Ureter (tissue), 1 donor: ENCODE results near the gene EPB42. TPM values are rescaled to one million over a fixed set of nuclear protein-coding genes. Genes with fewer than 3 reads are reported as not detected.
"Not testable (repeated sequence)": the region's sequence is repeated elsewhere in the genome, so short reads cannot be mapped to it uniquely, and the experiment has no call there.

Source experiments
- DNase-seq: peaks from one replicate; pipeline ENCODE4 v3.0.0-alpha.2; 2020; ENCODE audit warnings: low spot score
- total RNA-seq: library from RNA; stranded (reverse); gene quantifications from one replicate; pipeline ENCODE4 v1.2.4, GENCODE V29; 2023
- donor health status: DM: yes; HTN: yes; CAD: no.

The EPB42 gene
- total RNA-seq, 1 donor from 2014 or later, result not detected

DNA sequence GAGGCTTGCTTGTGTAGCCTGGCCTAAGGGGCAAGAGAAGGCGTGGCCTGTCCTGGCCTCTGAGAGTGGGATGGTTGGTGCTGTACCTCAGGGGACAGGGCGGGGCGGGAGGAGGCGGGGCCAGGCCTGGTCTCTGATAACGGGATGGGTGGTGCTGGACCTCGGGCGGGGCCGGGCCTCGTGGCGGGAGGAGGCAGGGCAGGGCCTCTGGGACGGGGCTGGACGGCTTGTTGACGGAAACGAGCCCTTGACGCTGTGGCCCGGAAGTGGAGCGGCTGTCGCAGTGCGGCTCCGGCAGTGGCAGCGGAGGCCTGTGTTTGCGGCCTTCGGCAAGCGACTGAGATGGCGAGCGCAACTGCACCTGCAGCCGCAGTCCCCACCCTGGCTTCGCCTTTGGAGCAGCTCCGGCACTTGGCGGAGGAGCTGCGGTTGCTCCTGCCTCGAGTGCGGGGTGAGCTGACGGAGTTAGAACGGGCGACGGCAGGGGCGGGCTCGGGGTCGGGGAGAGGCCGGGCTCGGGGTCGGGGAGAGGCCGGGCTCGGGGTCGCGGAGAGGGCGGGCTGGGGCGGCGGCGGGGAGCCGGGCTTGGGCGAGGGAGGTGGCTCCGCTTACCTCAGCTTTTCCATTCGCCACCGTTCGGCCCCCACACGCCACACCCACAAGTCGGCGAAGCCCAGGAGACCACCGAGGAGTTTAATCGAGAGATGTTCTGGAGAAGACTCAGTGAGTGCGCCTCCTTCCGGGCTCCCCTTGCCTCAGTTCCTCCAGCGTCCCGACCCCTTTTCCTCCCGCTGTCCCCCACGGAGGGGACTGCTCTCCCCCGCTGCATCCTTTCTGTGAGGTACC, 35.4 kb downstream of the EPB42 start, which contains the start of gene CCNDBP1:
Gene CCNDBP1, plus strand, starts transcription at position 247 of the 846 bp plus-strand sequence. Its CDS starts 96 bp downstream, at position 343.
- DNase-seq, result peak; percentile 97

DNA sequence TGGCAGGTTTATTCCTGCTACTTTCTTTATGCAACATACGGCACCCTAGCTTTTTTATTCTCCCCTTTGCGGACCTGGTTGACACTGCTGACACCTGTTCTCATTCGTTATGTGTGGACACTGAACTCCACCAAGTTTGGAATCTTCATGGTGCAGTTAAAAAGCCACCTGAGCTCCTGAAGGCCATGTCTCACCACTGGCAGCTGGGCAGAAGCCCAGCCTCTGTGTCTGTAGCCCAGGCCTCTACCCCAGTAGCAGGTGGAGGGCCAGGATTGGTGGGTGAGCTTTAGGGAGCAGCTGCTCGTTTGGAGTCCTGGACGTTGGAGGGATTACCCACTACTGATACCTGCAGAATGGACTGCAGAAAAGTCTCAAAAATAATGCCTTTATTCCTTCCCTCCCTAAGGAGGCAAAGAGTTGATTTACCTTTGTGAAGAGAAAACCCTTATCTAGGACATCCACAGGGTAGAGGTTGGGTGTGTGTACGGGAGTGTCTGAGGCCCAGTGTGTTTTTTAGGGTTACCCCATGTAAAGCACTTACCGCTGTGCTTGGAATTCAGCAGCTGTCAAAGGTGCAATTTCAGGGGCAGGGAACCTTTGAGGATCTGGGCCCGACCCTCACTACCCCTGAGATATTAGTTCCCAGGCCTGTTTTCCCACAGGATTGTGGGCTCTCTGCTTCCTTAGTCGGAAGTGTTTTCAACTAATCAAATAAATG, 36.3 kb downstream of the EPB42 start:
- no peak for DNase-seq

DNA sequence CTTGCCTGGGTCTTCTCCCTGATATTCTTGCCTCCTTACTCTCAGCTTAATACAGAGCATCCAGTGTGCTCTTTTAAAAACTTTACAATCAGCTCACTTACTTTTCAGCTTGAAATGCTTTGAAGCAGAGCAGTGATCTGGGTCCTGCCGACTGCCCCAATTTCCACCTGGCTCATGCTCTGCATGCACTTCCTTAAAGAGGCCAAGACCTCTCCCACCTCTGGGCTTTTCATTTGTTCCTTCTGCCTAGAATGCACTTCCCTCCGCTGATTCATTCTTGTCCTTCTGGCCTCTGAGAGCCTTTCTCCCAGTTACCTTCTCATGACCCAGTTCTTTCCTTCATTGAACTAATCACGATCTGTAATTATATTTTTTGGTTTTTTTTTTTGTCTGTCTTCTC, 37.5 kb downstream of the EPB42 start:
- DNase-seq, result no peak

DNA sequence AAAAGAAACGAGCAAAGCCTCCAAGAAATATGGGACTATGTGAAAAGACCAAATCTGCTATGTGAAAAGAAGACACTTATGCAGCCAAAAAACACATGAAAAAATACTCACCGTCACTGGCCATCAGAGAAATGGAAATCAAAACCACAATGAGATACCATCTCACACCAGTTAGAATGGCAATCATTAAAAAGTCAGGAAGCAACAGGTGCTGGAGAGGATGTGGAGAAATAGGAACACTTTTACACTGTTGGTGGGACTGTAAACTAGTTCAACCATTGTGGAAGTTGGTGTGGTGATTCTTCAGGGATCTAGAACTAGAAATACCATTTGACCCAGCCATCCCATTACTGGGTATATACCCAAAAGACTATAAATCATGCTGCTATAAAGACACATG, 43.7 kb downstream of the EPB42 start:
- not testable (repeated sequence) for DNase-seq

DNA sequence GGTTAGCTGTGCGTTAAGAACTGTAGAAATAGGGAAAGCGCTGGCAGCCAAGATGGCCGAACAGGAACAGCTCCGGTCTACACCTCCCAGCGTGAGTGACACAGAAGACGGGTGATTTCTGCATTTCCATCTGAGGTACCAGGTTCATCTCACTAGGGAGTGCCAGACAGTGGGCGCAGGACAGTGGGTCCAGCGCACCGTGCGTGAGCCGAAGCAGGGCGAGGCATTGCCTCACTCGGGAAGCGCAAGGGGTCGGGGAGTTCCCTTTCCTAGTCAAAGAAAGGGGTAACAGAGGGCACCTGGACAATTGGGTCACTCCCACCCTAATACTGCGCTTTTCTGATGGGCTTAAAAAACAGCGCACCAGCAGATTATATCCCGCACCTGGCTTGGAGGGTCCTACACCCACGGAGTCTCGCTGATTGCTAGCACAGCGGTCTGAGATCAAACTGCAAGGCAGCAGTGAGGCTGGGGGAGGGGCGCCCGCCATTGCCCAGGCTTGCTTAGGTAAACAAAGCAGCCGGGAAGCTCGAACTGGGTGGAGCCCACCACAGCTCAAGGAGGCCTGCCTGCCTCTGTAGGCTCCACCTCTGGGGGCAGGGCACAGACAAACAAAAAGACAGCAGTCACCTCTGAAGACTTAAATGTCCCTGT, 45.0 kb downstream of the EPB42 start:
- DNase-seq, result not testable (repeated sequence)

DNA sequence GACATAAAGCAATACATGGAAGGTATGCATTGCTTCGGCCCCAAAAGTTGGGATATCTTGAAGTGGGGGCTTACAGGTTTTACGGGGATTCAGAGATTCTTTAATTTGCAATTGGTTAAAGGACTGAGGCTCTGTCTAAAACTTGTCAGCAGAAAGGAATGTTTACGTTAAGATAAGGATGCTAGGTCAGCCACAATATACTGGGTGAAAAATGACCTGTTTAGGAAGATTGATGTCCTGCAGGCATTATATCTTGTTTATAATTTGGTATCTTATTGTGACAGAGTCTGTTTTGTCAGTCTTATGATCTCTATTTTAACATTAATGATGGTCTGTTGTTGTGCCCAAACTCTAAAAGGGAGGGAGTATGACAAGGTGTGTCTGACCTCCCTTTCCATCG, 50.9 kb downstream of the EPB42 start:
- DNase-seq, result no peak

DNA sequence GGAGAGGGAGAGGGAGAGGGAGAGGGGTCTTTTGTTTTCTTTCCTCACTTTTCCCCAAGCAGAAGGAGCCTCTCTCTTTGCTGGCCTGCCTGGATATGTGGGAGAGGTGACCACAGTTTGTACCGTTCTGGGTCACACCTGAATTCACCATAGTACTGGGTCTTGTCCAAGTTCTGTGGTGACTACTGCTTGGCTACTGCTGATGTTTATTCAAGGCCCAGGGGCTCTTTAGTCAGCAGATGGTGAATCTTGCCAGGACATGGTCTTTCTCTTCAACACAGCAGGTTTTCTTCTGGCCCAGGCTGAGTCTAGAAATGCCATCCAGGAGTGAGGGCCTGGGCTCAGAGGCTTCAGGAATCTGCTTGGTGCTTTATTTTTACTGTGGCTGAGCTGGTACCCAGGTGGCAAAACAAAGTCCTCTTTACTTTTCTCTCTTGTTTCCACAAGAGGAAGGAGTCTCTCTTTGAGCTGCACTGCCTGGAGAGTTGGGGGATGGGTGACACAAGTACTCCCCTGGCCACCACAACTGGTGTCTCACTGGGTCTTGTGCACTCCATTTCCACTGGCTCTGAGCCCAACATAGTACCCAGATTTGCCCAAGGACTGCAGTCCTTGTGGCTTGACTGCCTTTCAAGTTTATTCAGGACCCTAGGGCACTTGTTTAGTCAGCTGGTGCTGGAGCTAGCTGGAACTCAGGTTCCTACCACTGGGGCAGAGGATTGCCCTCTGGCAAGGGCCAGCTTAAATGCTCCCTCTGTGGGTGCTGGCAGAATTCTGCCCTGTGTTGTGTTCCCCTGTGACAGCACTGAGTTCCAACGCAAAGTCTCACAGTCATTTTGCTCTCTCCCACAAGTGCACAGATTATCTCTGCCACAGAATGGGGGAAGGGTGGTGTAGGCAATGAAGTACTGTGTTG, 52.4 kb downstream of the EPB42 start:
- no peak for DNase-seq

DNA sequence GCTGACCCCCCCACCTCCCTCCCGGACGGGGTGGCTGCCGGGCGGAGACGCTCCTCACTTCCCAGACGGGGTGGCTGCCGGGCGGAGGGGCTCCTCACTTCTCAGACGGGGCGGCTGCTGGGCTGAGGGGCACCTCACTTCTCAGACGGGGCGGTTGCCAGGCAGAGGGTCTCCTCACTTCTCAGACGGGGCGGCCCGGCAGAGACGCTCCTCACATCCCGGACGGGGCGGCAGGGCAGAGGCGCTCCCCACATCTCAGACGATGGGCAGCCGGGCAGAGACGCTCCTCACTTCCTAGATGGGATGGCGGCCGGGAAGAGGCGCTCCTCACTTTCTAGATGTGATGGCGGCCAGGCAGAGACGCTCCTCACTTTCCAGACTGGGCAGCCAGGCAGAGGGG, 53.6 kb downstream of the EPB42 start:
- DNase-seq, result not testable (repeated sequence)

DNA sequence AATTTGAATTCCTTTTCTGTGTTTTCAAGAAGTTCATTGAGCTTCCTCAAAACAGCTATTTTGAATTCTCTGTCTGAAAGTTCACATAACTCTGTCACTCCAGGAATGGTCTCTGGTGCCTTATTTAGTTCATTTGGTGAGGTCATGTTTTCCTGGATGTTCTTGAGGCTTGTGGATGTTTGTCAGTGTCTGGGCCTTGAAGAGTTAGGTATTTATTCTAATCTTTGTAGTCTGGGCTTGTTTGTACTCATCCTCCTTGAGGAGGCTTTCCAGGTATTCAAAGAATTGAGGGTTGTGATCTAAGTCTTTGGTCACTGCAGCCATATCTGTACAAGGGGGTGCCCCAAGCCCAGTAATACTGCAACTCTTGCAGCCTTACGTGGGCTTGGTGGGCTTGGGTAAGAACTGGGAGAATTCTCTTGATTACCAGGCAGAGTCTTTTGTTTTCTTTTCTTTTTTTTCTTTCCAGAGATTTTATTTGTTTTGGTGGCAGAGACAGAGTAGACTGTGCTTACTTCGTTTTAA, 55.0 kb downstream of the EPB42 start:
- DNase-seq, result no peak

DNA sequence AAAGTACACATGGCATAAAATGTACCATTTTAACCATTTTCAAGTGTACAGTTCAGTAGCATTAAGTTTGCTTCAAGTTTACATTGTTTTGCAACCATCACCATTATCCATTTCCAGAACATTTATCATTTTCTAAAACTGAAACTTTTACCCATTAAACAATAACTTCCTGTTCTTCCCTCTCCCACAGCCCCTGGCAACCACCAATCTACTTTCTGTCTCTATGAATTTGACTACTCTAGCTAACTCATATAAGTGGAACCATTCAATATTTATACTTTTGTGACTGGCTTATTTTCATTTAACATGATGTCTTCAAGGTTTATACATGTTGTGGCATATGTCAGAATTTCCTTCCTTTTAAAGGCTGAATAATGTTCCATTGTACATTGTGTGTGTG, 67.5 kb downstream of the EPB42 start:
- DNase-seq, result no peak

DNA sequence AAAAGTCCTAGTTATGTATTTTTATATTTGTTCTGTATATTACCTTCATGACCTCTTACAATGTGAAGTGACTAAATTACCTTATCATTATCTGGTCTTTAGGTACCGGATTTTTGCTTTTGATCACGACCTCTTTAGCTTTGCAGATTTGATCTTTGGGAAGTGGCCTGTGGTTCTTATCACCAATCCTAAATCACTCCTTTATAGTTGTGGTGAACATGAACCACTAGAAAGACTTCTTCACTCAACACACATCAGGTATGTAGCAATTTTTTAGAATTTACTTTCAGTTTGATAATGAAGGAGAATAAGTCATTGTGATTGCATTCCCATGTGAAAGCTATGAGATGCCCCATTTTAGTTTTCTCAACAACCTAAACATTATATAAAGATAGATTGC, 69.1 kb downstream of the EPB42 start:
- no peak for DNase-seq

DNA sequence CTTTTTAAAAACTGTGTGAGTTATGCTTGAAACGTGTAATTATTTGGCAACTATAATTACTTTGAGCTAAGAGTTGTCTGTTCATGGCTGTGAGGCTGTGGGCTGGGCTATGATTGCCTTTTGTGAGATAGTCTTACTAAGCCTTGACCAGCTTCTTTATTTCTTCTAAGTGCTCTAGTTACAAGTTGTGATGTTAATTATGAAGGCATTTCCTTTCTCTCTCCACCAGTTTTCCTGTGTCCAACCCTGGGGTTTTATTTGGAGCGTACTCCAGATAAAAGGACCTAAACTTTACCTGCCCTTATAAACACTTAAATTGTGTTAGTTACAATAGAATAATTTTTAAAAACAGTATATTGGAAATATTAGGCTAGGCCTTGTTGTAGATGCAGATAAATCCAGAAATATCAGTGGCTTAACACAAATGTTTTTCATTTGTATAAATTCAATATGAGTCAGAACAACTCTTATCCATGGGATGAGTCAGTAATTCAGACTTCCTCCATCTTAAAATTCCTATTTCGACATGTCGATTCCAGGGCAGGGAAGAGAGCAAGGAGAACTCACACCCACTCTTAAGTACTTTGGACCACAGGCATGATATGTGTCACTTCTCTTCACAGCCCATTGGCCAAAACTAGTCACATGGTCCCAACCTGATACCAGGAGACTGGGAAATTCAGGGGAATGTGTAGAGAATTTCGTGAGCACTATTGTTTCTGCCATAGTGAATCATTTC, 70.5 kb downstream of the EPB42 start:
- no peak for DNase-seq

Other genes starting within 250 kb of the EPB42 start
- gene UBR1, start 115.0 kb downstream of the EPB42 start, total RNA-seq, result 49.0 TPM
- gene TMEM62, start 87.4 kb downstream of the EPB42 start, total RNA-seq, result 35.8 TPM
- gene CCNDBP1, start 35.6 kb downstream of the EPB42 start, total RNA-seq, result 55.2 TPM
- gene TGM5, start 45.9 kb upstream of the EPB42 start, total RNA-seq, result 0.91 TPM
- gene TGM7, start 81.2 kb upstream of the EPB42 start, total RNA-seq, result not detected
- gene LCMT2, start 109.6 kb upstream of the EPB42 start, total RNA-seq, result 12.8 TPM
- 27.3 TPM for gene ZSCAN29, start 150.0 kb upstream of the EPB42 start, total RNA-seq
- gene TUBGCP4, start 150.1 kb upstream of the EPB42 start, total RNA-seq, result 19.8 TPM